HepG2 (cell line): ENCODE measurements around the gene ANTXR1. TPM values are rescaled to one million over a fixed set of nuclear protein-coding genes. Genes with fewer than 3 reads are reported as not detected.
A peak's percentile ranks its signal among the peaks of the same experiment; 100 is the strongest.

ENCODE experiments used
- GMEB1 ChIP-seq: sonication (generic); formaldehyde crosslinking; IDR thresholded peaks from 2 replicates; pipeline ENCODE4 v1.5.1; 2020; ENCODE audit warnings: missing genetic modification reagents, mild to moderate bottlenecking, borderline replicate concordance
- GTF3A ChIP-seq: sonication (generic); formaldehyde crosslinking; conservative IDR thresholded peaks from 2 replicates; pipeline ENCODE4 v1.4.0; 2020; ENCODE audit warnings: mild to moderate bottlenecking, missing genetic modification reagents
- MAFK ChIP-seq, 2 experiments: IDR thresholded peaks in 1 of 2; conservative IDR thresholded peaks in 1 of 2; 2 replicates each; pipeline ENCODE4 v1.6.1; 2011; ENCODE audit warnings: improper control_type of control experiment in 2 of 2, low read length in 2 of 2
- MBD4 ChIP-seq: IDR thresholded peaks from 2 replicates; pipeline ENCODE4 v1.6.1; 2012; ENCODE audit warnings: low read length, inconsistent platforms, borderline replicate concordance
- MNT ChIP-seq: fragments of 450-650 bp; IDR thresholded peaks from 2 replicates; pipeline ENCODE4 v1.6.1; 2016
- RFXANK ChIP-seq: IDR thresholded peaks from 2 replicates; pipeline ENCODE4 v1.6.1; 2016
- TEAD3 ChIP-seq: optimal IDR thresholded peaks from 2 replicates; pipeline ENCODE3; 2016; ENCODE audit warnings: borderline replicate concordance
- ZNF557 ChIP-seq: sonication (generic); formaldehyde crosslinking; IDR thresholded peaks from 2 replicates; pipeline ENCODE4 v1.4.0; 2020; ENCODE audit warnings: missing genetic modification reagents
- ZNF784 ChIP-seq: sonication (generic); formaldehyde crosslinking; IDR thresholded peaks from 2 replicates; pipeline ENCODE4 v1.5.1; 2020; ENCODE audit warnings: missing genetic modification reagents, mild to moderate bottlenecking, borderline replicate concordance
- polyA plus RNA-seq, 8 experiments: library from polyadenylated mRNA; depleted of rRNA in 3 of 8; stranded (reverse) in 7 of 8; unstranded in 1 of 8; fragments of >200 nt; fragmentation: Illumina TruSeq in 4 of 8; extraction: Trizol in 4 of 8; gene quantifications; 2 replicates each; pipeline versions ENCODE4 v1.2.1 to v1.2.3, GENCODE V29; 2011 to 2016; ENCODE audit warnings: low read depth in 4 of 8, missing spikeins in 1 of 8, mixed read lengths in 1 of 8; ENCODE audit not compliant: insufficient read depth in 1 of 8
- total RNA-seq, 5 experiments: library from RNA; depleted of rRNA; stranded (reverse); fragments of >200 nt; fragmentation: Illumina TruSeq; extraction: Trizol; gene quantifications; 2 replicates each; pipeline ENCODE4 v1.2.3, GENCODE V29; 2016; ENCODE audit warnings: low read depth in 1 of 5
- TF ChIP-seq, protein P1 (sequence below): sonication (generic); formaldehyde crosslinking; IDR thresholded peaks from 2 replicates; pipeline ENCODE4 v1.4.0; 2020; ENCODE audit warnings: missing genetic modification reagents

Gene ANTXR1
- total and polyA plus RNA-seq, 2 of the 13 experiments (the other 11 are each of a cell fraction or from before 2014, with no cell fraction given) = 4.5 to 12.7 TPM

- TF ChIP-seq GMEB1 = no peak
- no peak for TF ChIP-seq RFXANK (CRISPR knock-in tag)
- TF ChIP-seq TEAD3 (CRISPR knock-in tag) = peak; percentile 81
- no peak for TF ChIP-seq ZNF557 (CRISPR knock-in tag)
- TF ChIP-seq, protein P1, sequence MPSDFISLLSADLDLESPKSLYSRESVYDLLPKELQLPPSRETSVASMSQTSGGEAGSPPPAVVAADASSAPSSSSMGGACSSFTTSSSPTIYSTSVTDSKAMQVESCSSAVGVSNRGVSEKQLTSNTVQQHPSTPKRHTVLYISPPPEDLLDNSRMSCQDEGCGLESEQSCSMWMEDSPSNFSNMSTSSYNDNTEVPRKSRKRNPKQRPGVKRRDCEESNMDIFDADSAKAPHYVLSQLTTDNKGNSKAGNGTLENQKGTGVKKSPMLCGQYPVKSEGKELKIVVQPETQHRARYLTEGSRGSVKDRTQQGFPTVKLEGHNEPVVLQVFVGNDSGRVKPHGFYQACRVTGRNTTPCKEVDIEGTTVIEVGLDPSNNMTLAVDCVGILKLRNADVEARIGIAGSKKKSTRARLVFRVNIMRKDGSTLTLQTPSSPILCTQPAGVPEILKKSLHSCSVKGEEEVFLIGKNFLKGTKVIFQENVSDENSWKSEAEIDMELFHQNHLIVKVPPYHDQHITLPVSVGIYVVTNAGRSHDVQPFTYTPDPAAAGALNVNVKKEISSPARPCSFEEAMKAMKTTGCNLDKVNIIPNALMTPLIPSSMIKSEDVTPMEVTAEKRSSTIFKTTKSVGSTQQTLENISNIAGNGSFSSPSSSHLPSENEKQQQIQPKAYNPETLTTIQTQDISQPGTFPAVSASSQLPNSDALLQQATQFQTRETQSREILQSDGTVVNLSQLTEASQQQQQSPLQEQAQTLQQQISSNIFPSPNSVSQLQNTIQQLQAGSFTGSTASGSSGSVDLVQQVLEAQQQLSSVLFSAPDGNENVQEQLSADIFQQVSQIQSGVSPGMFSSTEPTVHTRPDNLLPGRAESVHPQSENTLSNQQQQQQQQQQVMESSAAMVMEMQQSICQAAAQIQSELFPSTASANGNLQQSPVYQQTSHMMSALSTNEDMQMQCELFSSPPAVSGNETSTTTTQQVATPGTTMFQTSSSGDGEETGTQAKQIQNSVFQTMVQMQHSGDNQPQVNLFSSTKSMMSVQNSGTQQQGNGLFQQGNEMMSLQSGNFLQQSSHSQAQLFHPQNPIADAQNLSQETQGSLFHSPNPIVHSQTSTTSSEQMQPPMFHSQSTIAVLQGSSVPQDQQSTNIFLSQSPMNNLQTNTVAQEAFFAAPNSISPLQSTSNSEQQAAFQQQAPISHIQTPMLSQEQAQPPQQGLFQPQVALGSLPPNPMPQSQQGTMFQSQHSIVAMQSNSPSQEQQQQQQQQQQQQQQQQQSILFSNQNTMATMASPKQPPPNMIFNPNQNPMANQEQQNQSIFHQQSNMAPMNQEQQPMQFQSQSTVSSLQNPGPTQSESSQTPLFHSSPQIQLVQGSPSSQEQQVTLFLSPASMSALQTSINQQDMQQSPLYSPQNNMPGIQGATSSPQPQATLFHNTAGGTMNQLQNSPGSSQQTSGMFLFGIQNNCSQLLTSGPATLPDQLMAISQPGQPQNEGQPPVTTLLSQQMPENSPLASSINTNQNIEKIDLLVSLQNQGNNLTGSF = no peak
- TF ChIP-seq MNT = no peak
- TF ChIP-seq MBD4 = no peak
- no peak for TF ChIP-seq GTF3A (CRISPR knock-in tag)
- TF ChIP-seq MAFK (conservative IDR thresholded peaks at IDR 0.05 in 1 of 2, IDR thresholded peaks at IDR 0.05 in 1 of 2; ENCODE audit: low read length in 2 of 2) = no peak
- TF ChIP-seq ZNF784 (CRISPR knock-in tag) = no peak
Observed at GRCh38 chr2:69279931-69280681, 267.1 kb downstream of the ANTXR1 start (continued).
